GM21619 (cell line): ENCODE results near the gene KCND2.

Experiments used
- ATAC-seq: cut with Tn5 transposase; IDR thresholded peaks from one replicate; pipeline ENCODE4 v1.9.1; 2021; ENCODE audit not compliant: unreplicated experiment

KCND2 gene

DNA sequence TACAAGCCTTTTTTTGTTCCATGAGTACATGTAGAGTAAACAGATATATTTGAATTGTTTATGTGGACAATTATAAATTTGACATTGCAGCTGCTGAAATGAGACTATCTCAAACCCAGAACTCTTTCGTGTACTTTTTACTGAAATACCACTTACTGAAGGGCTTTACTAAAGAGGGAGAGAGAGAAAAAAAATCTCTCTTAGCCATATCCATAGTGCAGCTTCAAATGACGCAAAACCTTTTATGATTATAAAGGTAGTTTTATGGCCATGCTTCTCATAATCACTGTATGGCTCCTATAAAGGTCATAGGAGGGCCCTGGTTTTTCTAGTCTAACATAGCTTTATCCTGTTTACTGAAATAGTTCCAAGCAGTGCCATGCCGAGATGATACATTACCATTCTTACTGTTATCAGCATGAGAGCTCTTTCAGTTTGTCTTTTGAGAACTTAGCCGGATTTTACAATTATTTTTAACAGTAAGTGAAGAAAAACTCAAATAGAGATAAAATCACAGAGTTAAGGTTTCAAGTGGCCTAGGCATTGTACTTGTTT is 35.1 kb downstream of the KCND2 start:
- no peak for ATAC-seq

DNA sequence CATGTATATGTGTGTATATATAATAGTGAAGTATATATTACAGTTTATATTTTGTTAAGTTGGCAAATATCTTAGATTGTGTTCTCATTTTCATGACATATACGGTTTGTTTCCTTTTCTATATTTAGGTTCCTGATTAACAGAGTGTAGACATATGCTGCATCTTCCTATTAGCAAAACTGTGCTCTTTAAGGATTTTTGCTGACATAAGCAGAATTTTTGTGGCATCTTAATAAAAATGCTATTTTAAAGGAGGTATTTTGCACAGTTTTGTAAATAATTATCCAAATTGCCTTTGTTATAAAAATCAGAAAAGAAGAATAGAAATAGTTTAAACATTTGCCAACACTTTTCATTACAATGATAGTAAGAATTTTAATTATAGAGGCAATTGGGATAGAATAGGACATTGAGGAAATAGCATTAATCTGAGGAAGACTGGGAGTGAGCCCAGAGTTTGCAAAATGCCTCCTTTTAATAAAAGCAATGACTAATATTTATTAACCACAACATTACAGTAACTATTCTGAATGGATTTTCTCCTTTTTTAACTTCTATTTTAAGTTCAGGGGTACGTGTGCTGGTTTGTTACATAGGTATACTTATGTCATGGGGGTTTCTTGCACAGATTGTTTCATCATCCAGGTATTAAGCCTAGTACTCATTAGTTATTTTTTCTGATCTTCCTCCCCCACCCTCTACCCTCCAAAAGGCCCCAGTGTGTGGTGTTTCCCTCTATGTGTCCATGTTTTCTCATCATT is 38.2 kb downstream of the KCND2 start:
- no peak for ATAC-seq

DNA sequence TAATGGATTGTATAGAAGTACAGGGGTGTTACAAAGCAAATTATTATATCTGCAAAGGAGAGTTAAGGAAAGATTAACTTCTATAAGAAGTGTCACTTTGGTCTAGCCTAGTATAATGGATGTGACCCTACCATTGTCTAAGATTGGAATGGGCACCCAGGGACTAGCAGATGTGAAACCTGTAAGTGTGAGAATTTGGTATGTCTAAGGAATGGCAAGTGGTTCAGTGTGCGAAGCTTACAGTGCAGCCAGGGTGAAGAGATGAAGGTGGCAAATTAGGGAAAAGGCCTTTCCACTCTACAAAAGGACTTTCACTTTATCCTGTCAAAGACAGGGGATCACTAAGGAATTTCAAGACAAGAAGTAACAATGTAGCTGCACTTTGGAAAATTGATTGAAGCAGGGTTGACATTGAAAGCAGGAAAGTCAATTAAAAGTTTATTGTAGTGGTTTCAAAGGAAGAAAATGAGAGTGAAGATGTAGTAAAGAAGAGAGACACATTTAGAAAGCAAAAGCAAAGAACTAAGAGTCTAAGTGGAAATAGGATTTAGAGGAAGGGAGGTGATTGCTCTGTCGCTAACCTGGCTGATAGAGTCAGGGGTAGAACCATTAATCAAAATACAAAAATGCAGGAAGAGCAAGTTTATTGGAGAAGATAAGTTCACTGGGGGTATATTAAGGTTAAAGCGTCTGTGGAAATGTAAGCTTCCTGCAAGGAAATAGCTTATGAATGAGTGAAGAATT is 47.4 kb downstream of the KCND2 start:
- ATAC-seq: no peak

DNA sequence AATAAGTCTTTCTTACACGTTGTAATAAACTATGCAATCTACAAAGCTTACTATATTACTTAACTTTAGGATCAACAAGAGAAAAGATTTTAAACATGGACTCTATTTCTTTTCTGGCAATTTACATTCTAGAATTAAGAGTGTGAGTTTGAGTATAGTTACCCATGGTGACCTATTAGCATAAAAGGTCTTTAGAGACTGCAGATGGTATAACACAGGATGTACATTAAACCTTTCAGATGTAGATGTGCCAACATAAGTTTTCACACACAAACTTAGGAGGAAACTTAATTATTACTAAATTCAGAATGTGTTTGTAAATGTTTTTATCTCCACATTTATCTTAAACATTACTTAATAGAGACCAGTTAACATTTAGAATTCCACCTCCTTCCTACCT is 54.1 kb downstream of the KCND2 start:
- no peak for ATAC-seq

DNA sequence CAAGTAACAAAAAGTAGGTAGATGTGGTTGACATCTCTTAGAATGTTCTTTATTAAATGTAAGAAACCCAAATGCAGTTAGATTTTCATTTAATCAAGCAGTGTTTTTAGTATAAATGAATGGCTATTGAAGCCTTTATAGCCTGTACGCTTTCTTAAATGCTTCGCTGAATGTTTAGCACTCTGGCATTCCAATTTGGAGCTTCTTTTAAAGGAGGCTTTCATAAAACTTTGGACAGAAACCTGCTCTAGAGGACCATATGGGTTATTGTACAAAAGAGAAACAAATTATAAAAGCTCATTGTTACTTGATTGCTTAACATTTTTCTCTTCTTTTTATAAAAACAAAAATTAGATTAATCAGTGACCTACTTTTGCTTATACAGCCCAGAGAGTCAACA is 59.5 kb downstream of the KCND2 start:
- ATAC-seq: no peak

DNA sequence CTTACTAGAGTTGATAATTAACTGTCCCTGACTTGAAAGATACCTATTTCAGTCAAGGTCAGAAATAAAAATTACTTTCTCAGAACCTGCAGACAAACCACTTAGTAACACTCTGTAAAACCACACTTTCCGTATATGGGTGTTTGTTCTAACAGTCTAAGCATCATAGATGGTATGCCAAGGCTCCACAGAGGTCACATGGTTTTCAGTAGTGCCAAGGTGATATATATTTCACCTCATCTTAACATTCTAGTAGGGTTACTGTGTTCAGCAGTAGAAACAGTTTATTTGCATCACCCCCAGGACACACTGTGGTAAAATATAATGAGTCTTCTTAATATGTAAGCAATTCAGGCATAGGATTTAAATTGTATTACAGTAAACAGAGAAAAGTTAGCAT is 61.5 kb downstream of the KCND2 start:
- peak; percentile 97 for ATAC-seq

DNA sequence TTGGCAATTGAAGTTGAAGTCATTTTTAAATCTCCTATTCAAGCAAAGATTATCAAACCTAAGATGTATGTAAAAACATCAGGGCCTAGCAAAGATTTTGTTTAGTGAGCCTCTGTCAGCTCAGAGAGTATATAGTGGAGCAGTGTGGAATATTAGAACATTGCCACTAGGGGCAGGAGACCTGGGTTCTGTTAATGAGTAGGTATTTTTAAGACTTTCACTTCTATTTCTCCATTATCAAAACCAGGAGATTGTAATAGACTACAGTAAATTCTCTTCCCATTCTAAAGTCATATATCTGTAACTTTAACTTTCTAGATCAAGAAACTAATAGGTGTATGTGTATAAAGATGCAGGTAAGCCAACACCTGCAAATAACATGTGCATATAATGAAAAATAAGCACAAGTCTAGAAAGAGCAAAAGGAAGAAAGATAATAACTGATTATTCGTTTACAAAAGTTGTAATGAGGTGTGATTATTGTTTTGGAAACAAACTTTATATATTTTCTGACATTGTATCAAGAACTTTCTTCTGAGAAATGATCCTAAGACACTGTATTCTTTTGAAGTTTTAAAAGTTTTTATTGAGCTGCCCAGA is 64.4 kb downstream of the KCND2 start:
- peak; percentile 37 for ATAC-seq

DNA sequence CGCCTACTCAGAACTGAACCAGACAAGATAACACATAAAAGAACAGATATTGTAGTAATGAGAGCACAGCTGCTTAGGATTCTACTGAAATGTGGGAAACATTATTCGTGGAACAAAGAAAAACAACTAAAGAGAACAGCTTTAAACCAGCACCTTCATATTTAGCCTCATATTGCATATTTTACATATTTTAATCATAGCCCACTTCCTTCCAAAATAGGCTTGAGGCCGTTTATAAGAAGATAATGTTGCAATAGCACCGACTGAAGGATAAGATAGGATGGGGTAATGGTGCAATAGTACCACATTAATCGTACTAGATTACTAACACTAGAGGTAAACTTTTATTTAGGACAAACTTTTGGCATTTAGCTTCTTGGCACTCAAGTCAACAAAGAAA is 71.3 kb downstream of the KCND2 start:
- no peak for ATAC-seq

DNA sequence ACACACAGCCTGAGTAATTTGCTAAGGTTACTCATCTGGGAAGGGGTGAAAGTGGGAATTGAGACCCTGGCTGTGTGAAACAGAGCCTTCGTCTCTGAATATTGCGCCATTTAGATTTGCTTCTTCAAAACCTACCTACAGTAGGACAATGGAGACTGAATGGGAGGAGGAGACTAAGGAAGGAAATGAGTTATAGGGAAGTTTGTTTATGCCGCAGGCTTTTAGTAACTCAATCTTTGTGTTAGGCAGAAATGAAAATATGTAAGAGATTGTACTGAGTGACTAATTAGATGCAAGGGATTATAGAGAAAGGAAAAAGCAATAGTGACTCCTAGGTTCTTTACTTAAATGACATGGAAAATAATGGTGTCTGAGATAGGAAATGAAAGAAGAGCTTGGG is 80.2 kb downstream of the KCND2 start:
- no peak for ATAC-seq

DNA sequence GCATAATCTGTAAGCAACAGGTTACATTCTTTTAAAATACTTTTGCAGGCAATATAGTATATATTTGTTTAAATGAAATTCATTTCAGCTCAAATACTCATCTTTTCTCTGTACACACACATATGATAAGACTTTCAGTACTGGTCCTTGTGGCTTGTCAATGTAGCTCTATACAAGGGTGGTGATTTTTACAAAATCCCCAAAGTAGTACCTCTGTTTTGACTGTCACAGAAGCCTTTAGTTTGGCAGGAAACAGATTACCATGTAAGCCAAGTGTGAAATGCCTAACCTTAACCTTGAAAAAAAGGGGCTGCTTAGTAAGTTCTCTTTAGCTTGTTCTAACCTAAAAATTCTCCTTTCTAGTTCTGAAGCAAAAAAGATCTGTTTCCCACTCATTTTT is 87.9 kb downstream of the KCND2 start:
- peak; percentile 96 for ATAC-seq

DNA sequence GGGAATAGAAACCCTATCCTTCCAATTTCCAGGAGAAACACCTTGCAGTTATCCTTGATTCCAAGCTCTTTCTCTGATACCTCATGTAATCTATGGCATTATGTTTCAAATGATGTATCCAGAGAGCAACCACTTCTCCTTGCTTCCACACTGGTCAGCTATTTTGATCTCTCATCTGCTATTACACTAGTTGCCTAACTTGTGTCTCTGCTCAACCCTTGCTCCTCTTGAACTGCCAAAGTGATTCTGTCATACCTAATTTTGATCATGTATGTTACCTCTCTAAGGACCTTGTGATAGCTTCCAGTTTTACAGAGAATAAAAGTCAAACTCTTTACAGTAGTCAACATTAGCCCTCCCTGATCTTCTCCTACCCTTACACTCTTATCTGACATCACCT is 90.4 kb downstream of the KCND2 start:
- ATAC-seq: no peak

DNA sequence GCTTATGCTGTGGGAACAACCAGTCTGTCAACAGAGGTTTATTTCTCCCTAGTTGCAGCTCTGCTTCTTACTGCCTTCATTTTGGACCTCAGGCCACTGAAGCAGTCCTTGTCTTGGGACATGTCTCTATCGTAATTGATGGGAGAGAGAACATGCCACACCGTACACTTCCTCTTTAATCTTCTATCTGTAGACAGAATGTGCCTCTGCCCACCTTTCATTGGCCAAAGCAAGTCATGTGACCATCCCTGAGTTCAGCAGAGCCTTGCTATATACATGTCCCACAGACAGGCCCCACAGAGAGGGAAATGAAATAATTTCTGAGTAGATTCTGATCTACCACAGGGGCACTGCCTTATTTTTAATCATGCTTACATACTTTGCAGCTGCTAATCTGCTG is 98.0 kb downstream of the KCND2 start:
- ATAC-seq: peak; percentile 70

DNA sequence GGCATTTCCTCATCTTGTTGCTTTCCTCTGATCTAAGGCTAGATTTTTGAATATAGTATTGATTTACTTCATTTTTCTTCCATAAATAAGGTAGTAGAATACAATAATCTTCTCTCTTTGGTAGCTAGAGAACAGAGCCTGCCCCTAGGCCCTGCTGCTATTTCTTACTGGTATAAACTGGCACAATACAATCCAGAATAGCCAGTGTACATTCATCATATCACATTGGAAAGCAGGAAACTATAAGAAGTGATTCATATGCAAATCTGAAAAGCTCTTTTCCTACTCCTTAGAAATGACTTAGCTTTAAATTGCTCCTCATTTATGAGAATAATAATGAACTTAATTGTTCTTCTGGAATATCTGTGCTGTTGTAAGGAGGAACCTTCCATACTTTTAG is 100.2 kb downstream of the KCND2 start:
- ATAC-seq: no peak

DNA sequence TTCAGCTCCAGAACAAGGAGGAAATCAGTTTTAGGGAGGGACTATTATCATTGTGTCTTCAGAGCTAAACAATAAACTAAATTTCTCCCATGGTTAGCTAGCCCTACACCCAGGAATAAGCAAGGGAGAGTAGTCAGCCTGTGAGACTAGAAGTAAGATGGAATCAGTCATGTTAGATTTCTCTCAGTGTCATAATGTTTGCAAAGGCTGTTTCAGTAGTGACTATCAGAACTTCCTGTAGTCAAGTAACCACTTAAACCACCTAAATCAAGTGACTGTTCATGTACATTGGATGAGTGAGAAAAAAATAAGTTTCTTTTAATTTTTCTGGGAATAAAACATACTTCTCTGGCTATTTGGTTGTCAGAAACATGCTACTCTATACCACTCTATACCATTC is 121.6 kb downstream of the KCND2 start:
- peak; percentile 42 for ATAC-seq

DNA sequence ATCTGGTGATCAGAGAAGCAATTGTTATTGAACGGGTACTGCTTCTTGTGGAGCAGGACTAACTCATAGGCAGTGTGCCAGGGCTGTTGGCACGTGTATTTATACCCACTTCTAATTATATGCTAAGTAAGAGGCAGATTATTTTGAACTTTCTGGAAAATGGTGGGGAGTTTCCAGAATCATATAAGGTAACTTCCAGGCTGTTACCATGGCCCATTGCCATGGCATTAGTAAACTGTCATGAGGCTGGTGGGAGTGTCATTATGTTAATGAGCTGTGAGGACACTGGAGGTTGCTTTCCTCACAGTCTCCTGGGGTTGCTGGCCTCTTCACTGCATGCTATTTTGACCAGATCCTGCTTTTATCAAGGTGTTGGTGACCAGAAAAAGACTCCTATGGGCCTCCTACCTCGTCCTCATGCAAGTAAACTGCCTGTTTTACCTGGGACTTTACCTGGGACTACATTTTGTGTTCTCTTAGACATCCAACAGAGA is 122.6 kb downstream of the KCND2 start:
- peak; percentile 87 for ATAC-seq

DNA sequence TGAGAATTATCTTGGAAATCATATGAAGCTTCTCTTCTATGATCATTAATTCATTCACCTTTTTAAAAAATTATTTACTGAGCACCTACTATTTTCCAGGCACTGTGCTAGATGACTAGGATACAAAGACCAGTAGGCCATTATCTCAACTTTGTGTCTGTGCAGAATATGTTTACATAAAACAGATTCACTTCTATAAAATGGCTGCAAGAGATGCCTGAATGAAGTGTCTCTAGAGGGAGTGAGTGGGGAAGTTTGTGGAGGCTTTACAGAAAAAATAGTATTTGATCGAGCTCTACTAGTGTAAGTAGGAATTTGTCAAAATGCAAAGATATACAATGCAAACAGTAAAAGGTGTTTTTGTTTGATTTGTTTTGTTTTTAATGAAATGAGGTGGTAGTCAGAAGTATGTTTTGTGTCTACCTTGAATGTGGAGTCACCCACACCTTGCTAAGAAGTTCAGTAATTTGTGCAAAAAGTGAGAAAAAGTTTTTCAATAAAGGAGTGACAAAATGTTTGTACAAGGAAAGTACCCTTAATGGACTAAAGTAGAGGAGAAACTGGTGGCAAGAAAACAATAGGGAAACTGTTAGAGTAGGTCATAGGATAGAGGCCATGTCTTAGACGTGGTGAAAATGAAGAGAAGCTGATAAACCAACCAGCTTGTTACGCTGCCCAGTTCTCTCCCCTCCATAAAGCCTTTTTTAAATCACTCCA is 125.5 kb downstream of the KCND2 start:
- ATAC-seq: no peak

DNA sequence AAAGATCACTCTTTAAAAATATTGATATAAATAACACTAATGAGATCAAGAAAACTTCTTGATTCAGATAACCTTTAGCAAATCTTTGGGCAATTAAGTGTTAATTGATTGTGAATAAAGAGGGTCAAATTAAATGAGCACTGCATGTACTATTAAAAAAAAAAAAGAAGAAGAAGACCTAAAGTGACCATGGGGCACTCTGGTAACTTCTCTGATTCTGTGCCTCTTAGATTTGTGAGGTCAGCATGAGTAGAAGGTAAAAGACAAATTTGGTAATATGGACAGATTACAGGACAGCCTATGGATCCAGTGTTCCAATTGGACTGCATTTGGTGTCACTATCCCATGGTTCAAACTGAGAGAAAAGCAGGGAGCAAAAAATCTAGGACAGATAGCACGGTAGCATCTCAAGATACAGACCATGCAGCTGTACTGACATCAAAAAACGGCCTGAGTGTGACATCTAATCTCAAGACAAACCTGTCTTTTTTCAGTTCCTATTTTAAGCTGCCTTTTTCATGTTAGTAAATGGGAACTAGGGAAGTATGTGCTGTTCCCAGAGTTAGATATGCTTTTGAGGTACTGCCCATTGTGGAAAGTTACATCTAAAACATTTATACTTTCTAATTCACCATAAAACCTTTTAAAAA is 128.0 kb downstream of the KCND2 start:
- ATAC-seq: peak; percentile 27

DNA sequence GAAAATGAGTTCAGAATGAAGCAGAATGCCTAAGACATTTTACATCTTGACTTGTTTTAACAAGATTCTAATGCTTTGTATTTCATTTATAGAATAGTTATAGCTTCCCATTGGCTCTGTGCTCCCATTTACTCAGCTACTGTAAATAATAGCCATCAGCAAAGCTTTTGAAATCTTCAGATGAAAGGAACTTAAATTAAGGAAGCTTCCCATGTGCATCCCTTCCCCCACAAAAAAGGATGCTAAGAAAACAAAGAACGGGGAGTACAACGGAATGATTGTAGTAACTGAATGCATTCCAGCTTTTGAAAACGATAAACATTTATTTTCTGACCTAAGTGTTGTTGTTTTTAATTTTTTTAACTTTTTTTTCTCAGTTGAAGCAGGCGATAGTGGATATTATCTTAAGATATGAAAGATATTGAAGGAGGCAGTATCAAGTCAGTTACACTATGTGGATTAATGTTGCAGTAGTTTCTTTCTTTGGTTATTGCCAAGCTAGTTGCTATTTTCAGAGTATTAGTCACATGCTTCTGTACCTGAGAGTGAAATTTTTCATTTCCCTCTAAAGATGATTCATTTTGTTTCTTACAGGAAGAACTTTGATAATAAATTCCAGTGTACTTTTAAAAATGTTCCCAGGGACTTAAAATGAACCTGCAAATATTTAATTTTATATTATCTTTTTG is 129.2 kb downstream of the KCND2 start:
- peak; percentile 64 for ATAC-seq

DNA sequence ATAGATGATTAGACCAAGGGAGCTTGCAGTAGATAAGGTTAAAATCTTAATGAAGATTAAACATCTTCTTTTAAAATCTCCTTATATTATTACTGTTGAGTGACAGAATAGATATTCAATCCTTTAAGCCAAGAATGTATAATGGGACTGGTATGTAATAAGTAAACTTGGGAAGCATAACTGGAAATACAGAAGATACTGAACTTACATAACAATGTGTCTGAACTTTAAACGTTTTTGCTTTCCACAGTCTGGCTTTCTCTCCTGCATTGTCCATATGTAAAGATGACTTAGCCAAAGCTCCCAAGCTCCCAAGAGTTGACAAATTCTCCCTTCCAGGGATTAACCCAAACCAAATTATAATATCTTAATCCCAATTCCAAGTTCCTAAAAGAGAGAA is 129.8 kb downstream of the KCND2 start:
- ATAC-seq: no peak

DNA sequence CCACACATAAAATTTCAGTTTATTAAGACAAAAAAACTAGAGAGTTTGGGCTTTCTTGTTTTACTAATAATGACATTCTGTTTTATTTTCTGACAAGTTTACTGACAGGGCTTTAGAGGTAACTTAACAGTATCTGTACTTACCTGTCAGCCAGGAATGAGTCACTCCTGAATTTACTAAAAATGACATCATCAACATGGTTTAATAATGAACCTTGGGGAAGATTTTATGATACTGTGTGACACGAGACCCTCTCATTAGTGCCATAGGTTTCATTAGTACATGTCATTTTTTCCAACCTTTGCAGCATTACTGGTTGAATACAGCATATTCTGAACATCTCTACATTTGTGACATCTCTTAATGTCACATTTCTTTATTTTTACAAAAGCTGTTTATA is 131.1 kb downstream of the KCND2 start:
- ATAC-seq: peak; percentile 54
